AG09309 (cell line): Measurements from ENCODE around the gene SPINK6.
A peak's percentile ranks its signal among the peaks of the same experiment; 100 is the strongest.

Experiments
- DNase-seq: peaks from one replicate; pipeline ENCODE4 v3.0.0-alpha.2; 2010; ENCODE audit warnings: low read depth
- H3K4me3 ChIP-seq: 2 replicates; pipeline ENCODE4 v1.5.1; 2011; ENCODE audit warnings: mild to moderate bottlenecking, low read depth, low read length, moderate library complexity; ENCODE audit not compliant: control insufficient read depth
- TF ChIP-seq, protein P1 (sequence below): IDR thresholded peaks from 2 replicates; pipeline ENCODE4 v1.5.1; 2011; ENCODE audit warnings: mild to moderate bottlenecking, low read depth, low read length, inconsistent platforms; ENCODE audit not compliant: insufficient read depth, control insufficient read depth; ENCODE audit errors: missing control alignments

Gene SPINK6

GRCh38 chr5:148230240-148230639 is 27.4 kb downstream of the SPINK6 start:
- TF ChIP-seq, protein P1, sequence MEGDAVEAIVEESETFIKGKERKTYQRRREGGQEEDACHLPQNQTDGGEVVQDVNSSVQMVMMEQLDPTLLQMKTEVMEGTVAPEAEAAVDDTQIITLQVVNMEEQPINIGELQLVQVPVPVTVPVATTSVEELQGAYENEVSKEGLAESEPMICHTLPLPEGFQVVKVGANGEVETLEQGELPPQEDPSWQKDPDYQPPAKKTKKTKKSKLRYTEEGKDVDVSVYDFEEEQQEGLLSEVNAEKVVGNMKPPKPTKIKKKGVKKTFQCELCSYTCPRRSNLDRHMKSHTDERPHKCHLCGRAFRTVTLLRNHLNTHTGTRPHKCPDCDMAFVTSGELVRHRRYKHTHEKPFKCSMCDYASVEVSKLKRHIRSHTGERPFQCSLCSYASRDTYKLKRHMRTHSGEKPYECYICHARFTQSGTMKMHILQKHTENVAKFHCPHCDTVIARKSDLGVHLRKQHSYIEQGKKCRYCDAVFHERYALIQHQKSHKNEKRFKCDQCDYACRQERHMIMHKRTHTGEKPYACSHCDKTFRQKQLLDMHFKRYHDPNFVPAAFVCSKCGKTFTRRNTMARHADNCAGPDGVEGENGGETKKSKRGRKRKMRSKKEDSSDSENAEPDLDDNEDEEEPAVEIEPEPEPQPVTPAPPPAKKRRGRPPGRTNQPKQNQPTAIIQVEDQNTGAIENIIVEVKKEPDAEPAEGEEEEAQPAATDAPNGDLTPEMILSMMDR: no peak
- DNase-seq: no peak
- no peak overlapping the region for H3K4me3 ChIP-seq

DNA sequence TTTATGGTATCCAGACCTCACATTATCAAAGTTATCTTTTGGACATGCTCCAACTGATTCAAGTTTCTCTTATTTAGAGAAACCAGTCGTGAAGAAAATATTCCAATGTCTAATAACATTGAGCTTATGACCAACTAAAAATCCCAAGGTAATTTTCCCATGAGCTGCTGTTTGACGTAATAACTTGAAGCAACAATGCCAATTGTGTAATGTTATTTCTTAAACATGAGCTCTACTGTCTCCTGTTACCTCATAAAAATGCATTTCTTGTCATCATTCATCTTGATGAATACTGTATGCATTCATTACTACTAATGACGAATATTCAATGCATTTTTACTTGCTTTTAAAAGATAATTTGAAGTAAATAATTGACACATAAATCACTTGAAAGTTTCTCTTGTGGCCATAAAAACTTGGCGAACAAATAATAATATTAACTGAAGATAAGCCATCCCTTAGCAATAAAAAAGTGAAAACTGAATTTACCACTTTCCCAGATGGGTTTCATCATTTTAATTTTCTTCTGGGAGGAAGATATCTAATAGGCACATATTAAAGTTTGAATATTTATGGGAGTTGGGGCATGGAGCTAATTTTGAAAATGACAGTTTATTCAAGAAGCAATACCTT is 35.1 kb downstream of the SPINK6 start:
- H3K4me3 ChIP-seq: no peak overlapping the region
- no peak for DNase-seq
- TF ChIP-seq, protein P1: no peak

DNA sequence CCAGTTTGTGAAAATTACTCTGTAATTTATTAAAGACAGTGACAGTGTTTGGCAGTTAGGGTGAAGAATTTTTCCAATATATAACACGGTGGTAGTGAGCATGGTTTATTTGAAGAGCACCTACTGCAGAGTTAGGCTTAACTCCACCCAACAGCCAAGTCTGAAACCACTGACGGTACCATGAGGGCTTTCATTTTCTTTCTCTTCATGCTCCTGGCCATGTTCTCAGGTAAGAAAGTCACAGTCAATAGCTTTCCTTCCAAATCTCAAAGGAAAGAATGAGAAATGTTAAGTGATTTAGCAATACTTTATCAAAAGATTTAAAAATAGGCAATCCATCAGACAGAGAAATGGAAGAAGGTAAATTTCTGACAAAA is 35.6 kb downstream of the SPINK6 start, which contains the start of gene MARCOL:
MARCOL (plus strand) TSS at position 108 of the 377 bp plus-strand sequence; CDS start at position 181, 73 bp downstream.
- DNase-seq: no peak
- no peak within 1 kb of the TSS for H3K4me3 ChIP-seq
- TF ChIP-seq, protein P1: no peak

GRCh38 chr5:148248894-148249293 is 46.1 kb downstream of the SPINK6 start:
- H3K4me3 ChIP-seq: no peak overlapping the region
- peak; percentile 54 for DNase-seq
- TF ChIP-seq, protein P1: no peak

DNA sequence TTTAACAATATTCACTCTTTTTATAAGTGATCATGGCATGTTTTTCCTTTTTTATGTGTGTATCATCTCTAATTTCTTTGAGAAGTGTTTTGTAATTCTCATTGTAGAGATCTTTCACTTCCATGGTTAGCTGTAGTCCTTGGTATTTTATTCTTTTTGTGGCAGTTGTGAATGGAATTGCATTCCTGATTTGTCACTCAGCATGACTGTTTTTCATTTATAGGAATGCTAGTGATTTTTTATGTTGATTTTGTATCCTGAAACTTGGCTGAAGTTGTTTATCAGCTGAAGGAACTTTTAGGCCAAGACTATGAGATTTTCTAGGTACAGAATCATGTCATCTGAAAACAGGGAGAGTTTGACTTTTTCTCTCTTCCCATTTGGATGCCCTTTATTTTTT is 52.6 kb downstream of the SPINK6 start:
- no peak overlapping the region for H3K4me3 ChIP-seq
- no peak for DNase-seq
- TF ChIP-seq, protein P1: no peak

DNA sequence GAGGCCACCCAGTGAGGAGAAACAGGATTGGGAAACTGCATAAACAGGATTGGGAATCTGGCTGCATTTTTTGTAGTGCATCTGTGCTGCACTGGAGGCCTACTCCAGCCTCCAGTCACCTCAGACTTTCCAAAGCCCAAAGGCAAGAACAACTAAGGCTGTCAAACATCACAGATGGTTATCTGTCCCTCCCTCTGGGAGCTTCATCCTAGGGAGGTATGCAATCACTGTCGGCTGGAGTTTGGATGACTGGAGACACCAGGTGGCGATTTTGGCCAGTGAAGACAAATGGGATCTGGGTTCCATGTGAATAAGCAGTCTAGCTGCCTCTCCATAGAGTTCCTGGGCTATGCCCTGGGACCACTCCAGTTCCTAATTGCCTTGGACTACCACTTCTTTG is 56.4 kb downstream of the SPINK6 start:
- no peak overlapping the region for H3K4me3 ChIP-seq
- TF ChIP-seq, protein P1: no peak
- no peak for DNase-seq
